GM12873 (cell line): Measurements from ENCODE around the gene CAPNS2.

Experiments
- TF ChIP-seq, protein P1 (sequence below): IDR thresholded peaks from 2 replicates; pipeline ENCODE4 v1.5.1; 2012; ENCODE audit warnings: low read depth, mild to moderate bottlenecking, moderate library complexity, low read length, control low read depth; ENCODE audit not compliant: insufficient read depth; ENCODE audit errors: missing control alignments

CAPNS2 gene

DNA sequence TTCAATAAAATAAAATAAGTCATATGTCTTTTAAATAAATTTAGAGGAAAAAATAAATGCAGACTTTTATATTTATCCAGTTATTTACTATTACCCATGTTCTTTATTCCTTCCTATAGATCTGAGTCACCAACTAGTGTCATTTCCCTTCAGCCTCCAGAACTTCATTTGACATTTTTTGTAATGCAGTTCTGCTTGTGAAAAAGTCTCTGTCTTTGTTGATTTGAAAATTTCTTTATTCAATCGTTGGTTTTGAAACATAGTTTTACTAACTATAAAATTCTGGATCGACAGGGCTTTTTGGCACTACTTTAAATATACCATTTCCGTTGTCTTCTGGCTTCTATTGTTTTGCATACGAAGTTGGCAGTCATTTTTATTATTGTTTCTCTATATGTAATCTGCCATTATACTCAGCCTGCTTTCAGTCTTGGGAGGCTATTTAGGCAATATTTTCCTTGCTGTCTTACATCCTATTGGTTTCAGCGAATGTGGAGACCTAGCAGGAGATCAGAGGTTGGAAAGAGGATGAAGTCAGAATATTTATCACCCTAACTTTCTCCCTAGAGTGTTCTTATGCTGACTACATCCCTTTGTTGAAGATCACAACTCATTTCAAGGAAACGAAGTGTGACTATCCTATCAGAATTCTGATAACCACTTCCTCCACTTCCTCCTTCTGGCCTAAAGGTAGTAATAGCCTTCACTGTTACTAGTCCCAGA is 47.3 kb downstream of the CAPNS2 start:
- TF ChIP-seq, protein P1, sequence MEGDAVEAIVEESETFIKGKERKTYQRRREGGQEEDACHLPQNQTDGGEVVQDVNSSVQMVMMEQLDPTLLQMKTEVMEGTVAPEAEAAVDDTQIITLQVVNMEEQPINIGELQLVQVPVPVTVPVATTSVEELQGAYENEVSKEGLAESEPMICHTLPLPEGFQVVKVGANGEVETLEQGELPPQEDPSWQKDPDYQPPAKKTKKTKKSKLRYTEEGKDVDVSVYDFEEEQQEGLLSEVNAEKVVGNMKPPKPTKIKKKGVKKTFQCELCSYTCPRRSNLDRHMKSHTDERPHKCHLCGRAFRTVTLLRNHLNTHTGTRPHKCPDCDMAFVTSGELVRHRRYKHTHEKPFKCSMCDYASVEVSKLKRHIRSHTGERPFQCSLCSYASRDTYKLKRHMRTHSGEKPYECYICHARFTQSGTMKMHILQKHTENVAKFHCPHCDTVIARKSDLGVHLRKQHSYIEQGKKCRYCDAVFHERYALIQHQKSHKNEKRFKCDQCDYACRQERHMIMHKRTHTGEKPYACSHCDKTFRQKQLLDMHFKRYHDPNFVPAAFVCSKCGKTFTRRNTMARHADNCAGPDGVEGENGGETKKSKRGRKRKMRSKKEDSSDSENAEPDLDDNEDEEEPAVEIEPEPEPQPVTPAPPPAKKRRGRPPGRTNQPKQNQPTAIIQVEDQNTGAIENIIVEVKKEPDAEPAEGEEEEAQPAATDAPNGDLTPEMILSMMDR: no peak

DNA sequence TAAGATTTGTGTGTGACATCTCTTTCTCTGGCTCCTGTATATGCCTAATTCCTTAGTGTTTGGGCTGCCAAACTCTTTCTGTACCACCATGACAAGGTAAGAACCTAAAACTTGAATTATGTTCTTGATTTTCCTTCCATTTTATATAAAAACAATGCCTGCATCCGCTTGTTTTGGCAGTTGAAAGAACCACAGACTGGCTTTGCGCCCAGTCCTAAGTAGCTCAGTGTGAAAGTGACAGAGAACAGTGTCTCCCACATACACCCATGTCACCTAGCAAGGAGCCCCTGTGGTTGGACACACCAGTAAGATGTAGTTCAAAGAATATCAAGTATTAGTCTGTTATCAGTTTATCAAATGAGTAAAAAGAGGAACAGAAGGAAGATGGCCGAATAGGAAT is 48.6 kb downstream of the CAPNS2 start:
- TF ChIP-seq, protein P1: no peak
